H1 (cell line): ENCODE data around the gene MLKL. TPM values are rescaled to one million over a fixed set of nuclear protein-coding genes. Genes with fewer than 3 reads are reported as not detected.

Experiments used
- CTCF ChIA-PET: fragments of 300-600 bp; sonication (Branson Sonifier 250); formaldehyde crosslinking; loops from one replicate; lab custom pipeline; 2021; ENCODE audit not compliant: partially characterized antibody; lab: Charles Lee
- POLR2A ChIA-PET: fragments of 300-600 bp; sonication (Branson Sonifier 250); formaldehyde crosslinking; loops from one replicate; lab custom pipeline; 2021; ENCODE audit warnings: inconsistent platforms; ENCODE audit not compliant: partially characterized antibody; lab: Charles Lee
- DNase-seq, 2 experiments: peaks; one replicate each; pipeline versions ENCODE4 v3.0.0 to v3.0.0-alpha.2; 2010 to 2022; ENCODE audit warnings: low spot score in 2 of 2, low read depth in 1 of 2, mixed read lengths in 1 of 2
- FAIRE-seq: peaks from 2 replicates; lab custom pipeline; 2011; peaks lifted over from hg19 to GRCh38; lab: Jason Lieb, UNC
- H2AFZ ChIP-seq: 2 replicates; pipeline ENCODE4 v1.8.1; 2012; ENCODE audit warnings: low read length, inconsistent platforms
- H2AK5ac ChIP-seq: 2 replicates; pipeline ENCODE4 v1.6.1; 2013; ENCODE audit warnings: low read depth, low read length
- H2BK120ac ChIP-seq: replicated peaks from 2 replicates; pipeline ENCODE3; 2013; ENCODE audit warnings: low read depth, low read length, inconsistent platforms
- H2BK12ac ChIP-seq: 2 replicates; pipeline ENCODE4 v1.6.1; 2013; ENCODE audit warnings: low read depth, low read length
- H2BK15ac ChIP-seq: 2 replicates; pipeline ENCODE4 v1.6.1; 2013; ENCODE audit warnings: low read length
- H2BK20ac ChIP-seq: 2 replicates; pipeline ENCODE4 v1.6.1; 2013; ENCODE audit warnings: low read length
- H2BK5ac ChIP-seq: 2 replicates; pipeline ENCODE4 v1.6.1; 2013; ENCODE audit warnings: low read depth, low read length
- H3K14ac ChIP-seq: 2 replicates; pipeline ENCODE4 v1.6.1; 2013; ENCODE audit warnings: inconsistent platforms; ENCODE audit not compliant: insufficient read length
- H3K18ac ChIP-seq: 2 replicates; pipeline ENCODE4 v1.6.1; 2013; ENCODE audit warnings: low read length; ENCODE audit errors: extremely low read depth
- H3K23ac ChIP-seq: 2 replicates; pipeline ENCODE4 v1.6.1; 2013; ENCODE audit warnings: inconsistent platforms; ENCODE audit not compliant: insufficient read length
- H3K23me2 ChIP-seq: 2 replicates; pipeline ENCODE4 v1.6.1; 2013; ENCODE audit warnings: low read depth, low read length
- H3K27ac ChIP-seq: 2 replicates; pipeline ENCODE4 v1.6.1; 2011; ENCODE audit warnings: low read depth, low read length, inconsistent platforms
- H3K27me3 ChIP-seq, 4 experiments: replicated peaks in 1 of 4; 1 replicate in 1 of 4; 2 replicates in 3 of 4; pipeline versions ENCODE4 v1.6.1 to v1.8.1; 2011 to 2013; ENCODE audit warnings: low read length in 3 of 4, mild to moderate bottlenecking in 3 of 4, inconsistent platforms in 2 of 4, mixed read lengths in 2 of 4, moderate library complexity in 1 of 4; ENCODE audit not compliant: control insufficient read depth in 3 of 4, insufficient read depth in 3 of 4; ENCODE audit errors: extremely low read depth in 1 of 4
- H3K36me3 ChIP-seq, 4 experiments: 2 replicates each; pipeline versions ENCODE4 v1.6.1 to v1.8.1; 2011 to 2013; ENCODE audit warnings: mild to moderate bottlenecking in 4 of 4, low read length in 3 of 4, moderate library complexity in 2 of 4, control low read depth in 1 of 4, inconsistent platforms in 1 of 4; ENCODE audit not compliant: insufficient read depth in 4 of 4, control insufficient read depth in 2 of 4
- H3K4ac ChIP-seq: replicated peaks from 2 replicates; pipeline ENCODE3; 2013; ENCODE audit warnings: low read length, low read depth, mixed read lengths, inconsistent platforms; ENCODE audit not compliant: insufficient read length
- H3K4me1 ChIP-seq, 4 experiments: replicated peaks in 1 of 4; 1 replicate in 1 of 4; 2 replicates in 3 of 4; pipeline versions ENCODE4 v1.6.1 to v1.8.1; 2011 to 2013; ENCODE audit warnings: low read length in 3 of 4, inconsistent platforms in 2 of 4, mixed read lengths in 1 of 4; ENCODE audit not compliant: insufficient read depth in 4 of 4, control insufficient read depth in 3 of 4
- H3K4me2 ChIP-seq, 2 experiments: 2 replicates each; pipeline versions ENCODE4 v1.6.1 to v1.8.1; 2011 to 2013; ENCODE audit warnings: low read depth in 2 of 2, low read length in 2 of 2, control low read depth in 1 of 2, inconsistent platforms in 1 of 2, mild to moderate bottlenecking in 1 of 2; ENCODE audit not compliant: insufficient read depth in 1 of 2
- H3K4me3 ChIP-seq, 4 experiments: fragments of 200-600, 300-600 bp in 1 of 4; sonication (generic), shearing (Covaris generic), sonication (Bioruptor Twin) in 1 of 4; 2 replicates each; pipeline versions ENCODE4 v1.5.1 to v1.8.1; 2011 to 2016; ENCODE audit warnings: low read length in 4 of 4, low read depth in 3 of 4, control low read depth in 2 of 4, inconsistent platforms in 2 of 4, mild to moderate bottlenecking in 2 of 4, mixed read lengths in 1 of 4, moderate library complexity in 1 of 4; ENCODE audit not compliant: insufficient read depth in 2 of 4; ENCODE audit errors: extremely low read depth in 1 of 4
- H3K56ac ChIP-seq: replicated peaks from 2 replicates; pipeline ENCODE3; 2013; ENCODE audit warnings: low read depth, mild to moderate bottlenecking, mixed read lengths, low read length, inconsistent platforms; ENCODE audit not compliant: insufficient read length
- H3K79me1 ChIP-seq: 2 replicates; pipeline ENCODE4 v1.6.1; 2013; ENCODE audit warnings: low read depth, low read length, control low read depth
- H3K79me2 ChIP-seq, 2 experiments: 2 replicates each; pipeline versions ENCODE4 v1.6.1 to v1.8.1; 2012 to 2013; ENCODE audit warnings: low read length in 2 of 2, mild to moderate bottlenecking in 2 of 2, inconsistent platforms in 1 of 2; ENCODE audit not compliant: insufficient read depth in 2 of 2, control insufficient read depth in 1 of 2
- H3K9ac ChIP-seq, 4 experiments: replicated peaks in 1 of 4; 1 replicate in 1 of 4; 2 replicates in 3 of 4; pipeline versions ENCODE4 v1.6.1 to v1.8.1; 2011 to 2013; ENCODE audit warnings: low read depth in 3 of 4, low read length in 3 of 4, control low read depth in 2 of 4, mild to moderate bottlenecking in 2 of 4, moderate library complexity in 2 of 4, inconsistent platforms in 1 of 4; ENCODE audit errors: extremely low read depth in 1 of 4
- H3K9me3 ChIP-seq, 2 experiments: 2 replicates each; pipeline versions ENCODE4 v1.6.1 to v1.8.1; 2012 to 2013; ENCODE audit warnings: mild to moderate bottlenecking in 2 of 2, moderate library complexity in 2 of 2, control low read depth in 1 of 2, inconsistent platforms in 1 of 2, low read depth in 1 of 2, low read length in 1 of 2, mixed read lengths in 1 of 2; ENCODE audit not compliant: insufficient read depth in 2 of 2
- H4K20me1 ChIP-seq, 2 experiments: replicated peaks in 1 of 2; 2 replicates each; pipeline versions ENCODE3 to v1.8.1; 2011 to 2013; ENCODE audit warnings: inconsistent platforms in 2 of 2, low read length in 2 of 2, mild to moderate bottlenecking in 1 of 2; ENCODE audit not compliant: insufficient read depth in 2 of 2, control insufficient read depth in 1 of 2
- H4K5ac ChIP-seq: 2 replicates; pipeline ENCODE4 v1.6.1; 2013; ENCODE audit warnings: low read length, low read depth, mixed read lengths, inconsistent platforms; ENCODE audit not compliant: insufficient read length
- H4K8ac ChIP-seq: 2 replicates; pipeline ENCODE4 v1.8.0; 2013; ENCODE audit warnings: mild to moderate bottlenecking, moderate library complexity, low read length, inconsistent platforms; ENCODE audit not compliant: insufficient read depth; ENCODE audit errors: extremely low read depth
- H4K91ac ChIP-seq: replicated peaks from 2 replicates; pipeline ENCODE3; 2013; ENCODE audit warnings: low read length, mixed read lengths, inconsistent platforms; ENCODE audit not compliant: insufficient read length
- CTCF ChIP-seq, 3 experiments: IDR thresholded peaks; 1 replicate in 2 of 3; 2 replicates in 1 of 3; pipeline versions ENCODE4 v1.5.1 to v1.6.1; 2011; ENCODE audit warnings: low read length in 3 of 3, mild to moderate bottlenecking in 3 of 3, inconsistent platforms in 2 of 3, low read depth in 1 of 3, moderate library complexity in 1 of 3; ENCODE audit not compliant: insufficient read depth in 1 of 3; ENCODE audit errors: control extremely low read depth in 1 of 3
- RAD21 ChIP-seq, 2 experiments: IDR thresholded peaks in 1 of 2; conservative IDR thresholded peaks in 1 of 2; 2 replicates each; pipeline ENCODE4 v1.6.1; 2011; ENCODE audit warnings: low read depth in 2 of 2, low read length in 2 of 2, improper control_type of control experiment in 1 of 2, inconsistent platforms in 1 of 2, mild to moderate bottlenecking in 1 of 2, moderate library complexity in 1 of 2
- SAP30 ChIP-seq: fragments of 300-600 bp; sonication (generic); IDR thresholded peaks from 2 replicates; pipeline ENCODE4 v1.7.1; 2012; ENCODE audit warnings: low read length, moderate library complexity, mild to moderate bottlenecking, inconsistent platforms; ENCODE audit not compliant: insufficient read depth, insufficient replicate concordance
- WGBS, 2 experiments: shearing (Covaris generic) in 1 of 2; methylation state at CpG; one replicate each; pipeline versions ENCODE4 v1.1.6 to v1.1.7; 2013 to 2015; ENCODE audit warnings: low lambda C conversion rate in 2 of 2, mixed read lengths in 2 of 2, inconsistent platforms in 1 of 2, low coverage in 1 of 2, missing lambda C conversion rate in 1 of 2; ENCODE audit not compliant: insufficient replicate concordance in 2 of 2, insufficient coverage in 1 of 2, insufficient read length in 1 of 2; ENCODE audit errors: extremely low coverage in 1 of 2, missing lambda C conversion rate in 1 of 2; 5-methylcytosine and 5-hydroxymethylcytosine counted together
- polyA plus RNA-seq, 7 experiments: library from polyadenylated mRNA; depleted of rRNA in 3 of 7; stranded (reverse) in 5 of 7; unstranded in 2 of 7; fragments of >200 nt in 5 of 7; fragments of 200-250 nt in 2 of 7; gene quantifications; 1 replicate in 5 of 7; 2 replicates in 1 of 7; 4 replicates in 1 of 7; pipeline versions ENCODE4 v1.2.1 to v1.2.3, GENCODE V29; 2011 to 2013; ENCODE audit warnings: missing spikeins in 2 of 7, mixed read lengths in 2 of 7
- total RNA-seq: library from RNA; stranded (reverse); fragmentation: NEBNext Ultra II Directional; extraction: Animal tissue kit (Norgen Biotek cat#: 25700); gene quantifications from 2 replicates; pipeline ENCODE4 v1.2.1, GENCODE V29; 2021

Gene MLKL
- total and polyA plus RNA-seq, 2 of the 8 experiments (the other 6 are each of a cell fraction or from before 2014, with no cell fraction given): 1.6 to 2.1 TPM

DNA sequence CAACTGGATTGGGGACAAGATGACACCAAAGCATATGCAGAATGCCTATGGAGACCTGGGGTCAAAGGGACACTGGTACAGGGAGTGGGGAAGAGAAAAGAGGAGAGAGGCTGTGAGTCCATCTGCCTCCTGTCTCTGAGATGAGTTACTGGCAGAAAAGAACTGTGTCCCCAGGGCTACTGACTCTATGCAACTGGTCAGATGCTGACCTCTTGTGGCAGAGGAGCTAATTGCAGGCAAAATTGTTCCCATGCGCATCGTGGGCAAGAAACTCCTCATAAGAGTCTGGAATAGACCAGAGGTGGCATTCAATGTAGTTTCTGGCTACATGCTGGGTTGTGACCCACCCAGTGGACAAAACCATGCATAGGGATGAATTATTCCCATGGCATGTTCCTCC, 26.1 kb upstream of the MLKL start:
- Histone ChIP-seq H3K14ac (no peak overlapping the region), H3K27me3 (0 out of 7 replicates have a peak, but pooled peaks cover 0 to 2% (median 0%) of the 10 kb centered on the region in 4 experiments), H2BK120ac (no peak overlapping the region), H3K79me1 (no peaks in the 10 kb centered on the region), H3K56ac (no peak overlapping the region), H3K36me3 (no peaks in the 10 kb centered on the region), H3K4me2 (no peak overlapping the region), H3K4ac (no peak overlapping the region), H3K27ac (no peak overlapping the region), H3K9me3 (peaks cover 8 to 12% of the 10 kb centered on the region in 2 experiments), H3K79me2 (no peaks in the 10 kb centered on the region), H3K4me3 (no peak overlapping the region), H2AK5ac (no peak overlapping the region), H2AFZ (no peak overlapping the region), H2BK15ac (no peak overlapping the region), H4K5ac (no peak overlapping the region), H4K20me1 (no peaks in the 10 kb centered on the region), H4K8ac (no peak overlapping the region), H2BK20ac (no peak overlapping the region), H2BK5ac (no peak overlapping the region), H2BK12ac (no peak overlapping the region), H3K23me2 (no peaks in the 10 kb centered on the region), H3K23ac (no peak overlapping the region), H3K4me1 (peaks cover 2 to 10% (median 5%) of the 10 kb centered on the region in 4 experiments; a peak in 5 of 7 replicates), H3K18ac (no peak overlapping the region), H3K9ac (no peak overlapping the region), H4K91ac (no peak overlapping the region)
- 94% methylated on average over 2 of the region's 2 CpGs; no CpG with 5 or more reads in 1 of the 2 experiments for WGBS, 2 experiments
- CTCF ChIA-PET: interaction anchor here (0.6 to 32.9 kb wide), 33 partner anchors 7 to 403 kb away, joined by 3 to 576 read pairs (median 4); partner anchors contain the start of gene MLKL
- POLR2A ChIA-PET: interaction anchor here (0.6 to 1.5 kb wide), 4 partner anchors 13 to 164 kb away, joined by 3 to 6 read pairs (median 3); partner anchors contain the start of gene RFWD3
- DNase-seq: peak; percentile 58 to 86
- FAIRE-seq: peak; percentile 55
- peak; percentile 77 to 82 for TF ChIP-seq RAD21 (IDR thresholded peaks at IDR 0.05 in 1 of 2, conservative IDR thresholded peaks at IDR 0.05 in 1 of 2; ENCODE audit: low read depth in 2 of 2, low read length in 2 of 2)
- peak; percentile 59 to 91 (median 83) for TF ChIP-seq CTCF (IDR thresholded peaks at IDR 0.05; ENCODE audit: control extremely low read depth in 1 of 3, insufficient read depth in 1 of 3, low read depth in 1 of 3, low read length in 3 of 3)
- no peak for TF ChIP-seq SAP30
